Dedifferentiated amniotic fluid mesenchymal stem cell (primary cell): Measurements from ENCODE around the gene AMPD3.
"Not testable (repeated sequence)": the region's sequence is repeated elsewhere in the genome, so short reads cannot be mapped to it uniquely, and the experiment has no call there.

ENCODE experiments used
- DNase-seq: peaks from one replicate; pipeline ENCODE4 v3.0.0-alpha.2; 2016; ENCODE audit errors: extremely low spot score

Gene AMPD3

DNA sequence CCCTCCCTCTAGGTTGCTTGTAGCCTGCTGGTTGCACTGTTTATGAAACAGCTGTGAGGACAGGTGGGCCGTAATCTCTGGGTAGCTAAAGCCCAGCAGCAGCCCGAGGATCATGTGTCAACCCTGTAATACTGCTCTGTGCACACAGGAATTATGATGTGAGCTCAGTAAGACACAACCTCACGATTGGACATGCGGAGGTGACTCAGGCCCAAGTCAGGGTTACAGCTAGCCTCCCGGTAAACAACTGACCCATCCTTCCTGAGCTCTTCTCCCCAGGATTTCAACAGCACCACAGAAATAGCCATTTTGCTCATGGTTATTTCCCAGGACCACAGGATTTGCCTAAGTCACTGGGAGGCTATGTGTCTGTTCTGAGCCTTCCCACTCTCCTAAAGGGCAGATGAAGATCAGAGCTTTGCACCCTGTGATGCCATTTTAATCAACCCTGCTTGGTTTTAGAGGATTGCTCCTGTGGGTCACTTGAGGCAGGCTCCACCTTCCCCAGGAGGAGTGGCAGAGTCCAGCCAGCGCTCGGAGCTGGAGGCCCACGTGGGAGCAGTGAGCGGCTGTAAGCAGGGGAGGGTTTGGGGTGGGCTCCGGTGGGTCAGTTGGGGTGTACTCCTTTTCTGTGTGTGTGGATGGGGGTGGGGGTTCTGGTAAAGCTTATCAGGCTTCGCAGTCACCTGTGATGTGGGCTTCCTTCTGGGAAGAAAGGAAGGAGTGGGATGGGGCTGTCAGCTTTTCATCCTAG, at the start of gene AMPD3:
Gene AMPD3, plus strand, starts transcription at position 387 of the 754 bp plus-strand sequence. CDS start 6,256 bp downstream, outside the sequence.
- DNase-seq = peak; percentile 65

DNA sequence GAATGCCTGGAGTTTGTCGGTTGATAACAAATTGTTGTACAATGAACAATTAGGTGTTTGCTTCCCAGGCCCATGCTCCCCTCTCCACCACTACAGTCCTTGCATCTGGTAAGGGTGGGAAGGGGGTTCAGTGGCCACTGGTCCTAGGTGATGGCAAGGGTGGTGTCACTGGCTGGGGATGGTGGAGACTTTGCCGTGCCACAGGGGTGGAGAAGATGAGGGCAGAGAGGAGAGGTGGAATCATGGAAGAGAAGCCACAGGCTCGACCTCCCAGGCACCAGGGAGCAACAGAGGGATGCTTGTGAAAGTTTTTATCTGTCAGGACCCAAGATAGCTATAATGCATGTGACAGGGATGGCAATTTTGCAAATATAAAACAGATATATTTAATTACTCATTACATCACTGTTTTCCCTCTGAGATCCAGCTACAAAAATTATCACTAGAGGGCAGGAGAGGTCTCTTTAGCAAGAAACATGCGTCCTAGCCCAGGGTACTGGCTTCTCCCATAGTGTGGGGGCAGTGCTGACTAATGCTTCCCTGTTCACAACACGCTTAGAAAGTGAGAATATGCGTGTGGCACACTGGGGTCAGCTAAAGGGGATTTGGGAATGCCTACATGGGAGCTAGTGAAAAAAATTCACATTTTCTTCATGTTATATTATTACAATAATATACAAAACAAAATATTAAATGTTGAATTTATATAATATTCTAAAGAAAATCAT, 49.0 kb upstream of the AMPD3 start:
- DNase-seq = peak; percentile 91

GRCh38 chr11:10407055-10407454, 48.0 kb upstream of the AMPD3 start:
- DNase-seq = peak; percentile 81

- DNase-seq = no peak
These were observed 47.0 kb upstream of the AMPD3 start for GRCh38 chr11:10407749-10408685.

GRCh38 chr11:10409207-10409661, 45.8 kb upstream of the AMPD3 start:
- DNase-seq = no peak

DNA sequence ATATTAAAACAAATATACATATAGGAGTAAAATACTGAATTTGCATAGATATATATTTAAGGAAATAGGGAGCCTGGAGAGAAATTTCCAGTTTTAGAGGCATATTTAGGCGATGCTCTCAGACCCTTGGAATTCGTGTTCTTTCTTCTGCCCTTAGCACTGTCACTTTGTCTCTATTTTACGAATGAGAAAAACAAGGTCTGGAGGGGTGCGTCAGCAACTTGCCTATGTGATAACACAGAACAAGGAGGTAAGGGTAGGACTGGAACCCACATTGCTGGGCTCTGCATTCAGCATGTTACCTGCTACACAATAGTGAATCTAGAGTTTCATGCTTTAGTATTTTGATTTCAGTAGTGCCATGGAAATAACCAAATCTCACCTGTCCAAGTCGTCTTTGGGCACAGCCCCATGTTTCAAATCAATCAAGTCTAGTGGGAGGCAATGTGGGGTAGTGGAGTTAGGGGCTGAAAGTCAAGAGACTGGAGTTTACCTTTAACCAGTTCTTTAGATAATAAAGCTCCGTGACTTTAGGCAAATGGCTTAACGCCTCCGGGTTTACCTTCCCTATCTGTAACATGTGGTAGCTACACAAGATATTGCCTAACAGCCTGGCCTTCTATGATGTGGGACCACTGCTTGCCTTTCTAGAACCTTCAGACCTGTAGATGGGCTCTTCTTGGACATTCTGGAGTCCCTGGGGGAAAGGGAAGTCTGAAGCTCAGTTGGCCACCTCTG, 44.8 kb upstream of the AMPD3 start:
- DNase-seq = no peak

GRCh38 chr11:10410844-10411200, 44.2 kb upstream of the AMPD3 start:
- no peak for DNase-seq

DNA sequence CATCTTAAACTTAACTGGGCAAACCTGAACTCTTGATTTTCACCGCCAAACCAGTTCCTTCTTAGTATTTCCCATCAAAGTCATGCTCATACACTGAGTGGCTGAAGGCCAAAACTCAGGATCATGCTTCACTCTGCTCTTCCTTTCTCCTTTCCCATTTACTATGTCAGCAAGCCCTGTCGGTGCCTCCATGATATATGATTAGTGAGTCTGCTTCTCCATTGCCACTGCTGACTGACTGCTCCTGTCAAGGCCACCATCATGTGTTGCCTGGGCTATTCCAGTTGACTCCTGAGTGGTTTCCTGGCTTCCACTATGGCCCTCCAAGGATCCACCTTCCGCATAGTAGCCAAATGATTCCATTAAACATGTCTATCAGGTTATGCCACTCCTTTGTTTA, 42.8 kb upstream of the AMPD3 start:
- DNase-seq = no peak

DNA sequence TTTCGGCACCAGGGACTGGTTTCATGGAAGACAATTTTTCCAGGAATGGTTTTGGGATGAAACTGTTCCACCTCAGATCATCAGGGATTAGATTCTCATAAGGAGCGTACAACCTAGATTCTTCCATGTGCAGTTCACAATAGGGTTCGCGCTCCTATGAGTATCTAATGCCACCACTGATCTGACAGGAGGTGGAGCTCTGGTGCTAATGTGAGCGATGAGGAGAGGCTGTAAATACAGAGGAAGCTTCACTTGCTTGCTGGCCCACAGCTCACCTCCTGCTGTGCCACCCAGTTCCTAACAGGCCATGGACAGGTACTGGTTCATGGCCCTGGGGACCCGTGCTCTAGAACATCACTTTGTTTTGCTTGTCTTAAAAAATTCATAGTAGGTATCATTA, 41.8 kb upstream of the AMPD3 start:
- no peak for DNase-seq

GRCh38 chr11:10414181-10414580, 40.9 kb upstream of the AMPD3 start:
- DNase-seq = no peak

DNA sequence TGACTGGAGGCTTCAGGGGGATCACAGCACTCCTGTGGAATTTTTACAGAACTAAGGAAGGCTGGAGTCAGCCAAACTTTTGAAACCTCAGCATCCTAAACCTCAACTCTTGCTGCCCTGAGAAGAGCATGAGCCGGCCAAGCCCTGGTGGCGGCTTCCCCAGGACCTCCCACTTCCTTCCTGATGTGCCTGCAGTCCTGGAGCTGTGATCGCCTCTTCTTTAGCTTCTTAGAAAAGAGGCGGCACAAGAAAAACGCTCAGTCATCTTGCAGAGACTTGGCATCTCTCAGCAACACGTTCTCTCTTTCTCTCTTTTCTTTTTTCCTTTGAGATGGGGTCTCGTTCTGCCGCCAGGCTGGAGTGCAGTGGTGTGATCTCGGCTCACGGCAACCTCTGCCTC, 40.4 kb upstream of the AMPD3 start:
- no peak for DNase-seq

- no peak for DNase-seq
These were observed 39.2 kb upstream of the AMPD3 start for GRCh38 chr11:10415817-10416392.

- no peak for DNase-seq
These were observed 36.7 kb upstream of the AMPD3 start for GRCh38 chr11:10418259-10418949.

- DNase-seq = no peak
These were observed 36.1 kb upstream of the AMPD3 start for GRCh38 chr11:10418950-10419310.

DNA sequence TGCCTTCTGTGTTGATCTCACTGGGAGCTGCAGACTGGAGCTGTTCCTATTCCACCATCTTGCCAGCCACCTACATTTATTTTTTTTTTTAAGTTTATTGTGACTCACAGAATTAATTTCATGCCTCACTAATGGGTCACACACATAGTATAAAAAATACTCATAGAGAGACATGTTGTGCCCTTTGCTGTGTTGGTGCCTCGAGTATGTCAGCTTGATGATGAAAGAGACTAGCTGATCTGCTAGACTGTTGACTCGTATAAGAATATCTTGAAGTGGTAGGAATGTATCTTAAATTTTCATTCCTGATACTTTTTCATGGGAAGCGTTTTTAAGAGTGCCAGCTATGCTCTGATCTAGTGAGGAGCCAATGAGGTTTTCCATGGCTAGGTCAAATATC, 28.6 kb upstream of the AMPD3 start:
- DNase-seq = no peak

DNA sequence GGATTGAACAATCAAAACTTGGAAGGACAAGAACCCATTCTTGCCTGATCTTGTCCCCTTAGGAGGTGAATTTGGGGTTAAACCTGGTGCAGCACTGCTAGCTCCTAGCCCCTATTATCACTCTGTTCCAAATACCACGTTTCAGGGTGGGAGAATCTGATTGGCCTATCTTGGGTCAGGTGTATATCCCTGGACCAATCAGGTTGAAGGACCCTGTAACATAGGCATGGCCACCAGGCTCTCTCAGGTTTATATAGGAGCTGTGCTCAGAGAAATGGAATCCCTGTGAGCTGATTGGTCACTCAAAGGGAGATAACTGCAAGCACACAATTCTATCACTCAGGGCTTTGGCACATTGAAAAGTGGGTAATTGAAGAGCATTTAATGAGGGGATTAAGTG, 26.6 kb upstream of the AMPD3 start:
- no peak for DNase-seq

DNA sequence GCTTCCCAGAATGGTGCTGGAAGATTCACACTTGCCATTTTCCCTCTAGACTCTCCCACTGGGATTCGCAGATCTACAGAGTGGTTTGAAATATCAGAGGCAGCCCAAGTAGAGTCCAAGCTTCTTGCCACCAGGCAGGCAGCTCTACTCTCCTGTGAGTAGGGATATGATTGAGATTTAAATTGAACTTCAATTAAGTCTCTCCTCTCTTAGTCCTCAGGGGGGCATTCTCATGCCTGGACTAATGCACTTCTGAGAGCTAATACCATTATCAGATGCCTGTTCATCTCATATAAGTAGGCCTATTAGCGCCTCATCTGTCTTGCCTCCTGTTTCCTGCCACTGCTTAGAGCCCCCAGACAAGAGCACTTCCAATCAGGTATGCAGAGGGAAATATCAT, 25.5 kb upstream of the AMPD3 start:
- no peak for DNase-seq

DNA sequence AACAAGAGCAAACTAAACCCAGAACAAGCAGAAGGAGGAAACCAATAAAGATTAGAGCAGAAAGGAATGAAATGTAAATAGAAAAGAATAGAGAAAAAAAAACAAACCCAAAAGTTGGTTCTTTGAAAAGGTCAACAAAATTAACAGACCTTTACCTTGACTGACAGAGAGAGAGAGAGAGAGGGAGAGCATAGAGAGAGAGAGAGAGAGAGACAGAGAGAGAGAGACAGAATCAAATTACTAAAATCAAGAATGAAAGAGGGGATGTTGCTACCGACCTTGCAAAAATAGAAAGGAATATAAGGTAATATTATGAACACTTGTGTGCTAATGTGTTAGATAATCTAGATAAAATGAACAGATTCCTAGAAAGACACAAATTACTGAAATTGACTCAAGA, 22.6 kb upstream of the AMPD3 start:
- no peak for DNase-seq

- no peak for DNase-seq
These were observed 22.1 kb upstream of the AMPD3 start for GRCh38 chr11:10432971-10433370.

DNA sequence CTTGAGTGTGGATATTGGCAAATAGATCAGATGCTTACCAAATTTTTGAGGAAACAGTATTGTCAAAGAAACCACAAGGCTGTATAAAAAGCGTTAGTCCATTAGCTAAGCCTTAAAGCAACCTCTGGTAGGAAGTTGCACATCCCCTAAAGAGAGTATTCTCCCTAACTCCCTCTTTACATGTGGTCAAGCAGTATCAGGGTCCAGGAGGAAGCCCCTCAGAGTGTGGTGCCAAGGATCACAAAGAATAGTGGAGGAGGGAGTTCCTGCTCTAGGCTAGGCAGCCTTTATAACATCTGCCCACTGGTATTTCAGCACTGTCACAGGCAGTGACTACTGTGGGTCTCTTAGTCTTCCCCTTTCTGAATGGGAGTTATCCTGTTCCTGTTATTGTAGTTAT, 18.8 kb upstream of the AMPD3 start:
- DNase-seq = no peak

DNA sequence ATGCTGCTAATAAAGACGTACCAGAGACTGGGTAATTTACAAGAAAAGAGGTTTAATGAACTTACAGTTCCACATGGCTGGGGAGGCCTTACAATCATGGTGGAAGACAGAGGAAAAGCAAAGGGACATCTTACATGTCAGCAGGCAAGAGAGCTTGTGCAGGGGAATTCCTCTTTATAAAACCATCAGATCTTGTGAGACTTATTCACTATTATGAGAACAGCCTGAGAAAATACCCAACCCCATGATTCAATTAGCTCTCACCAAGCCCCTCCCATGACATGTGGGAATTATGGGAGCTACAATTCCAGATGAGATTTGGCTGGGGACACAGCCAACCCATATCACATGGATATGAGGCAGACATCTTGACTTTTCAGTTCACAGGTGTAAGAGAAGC, 18.4 kb upstream of the AMPD3 start:
- DNase-seq = not testable (repeated sequence)
